T-cell (primary cell): Measurements from ENCODE around the gene ATRN. TPM values are rescaled to one million over a fixed set of nuclear protein-coding genes. Genes with fewer than 3 reads are reported as not detected.
"Not testable (repeated sequence)": the region's sequence is repeated elsewhere in the genome, so short reads cannot be mapped to it uniquely, and the experiment has no call there.

ENCODE experiments used
- ATAC-seq, 4 experiments: fragments of 200-7000 bp in 3 of 4; fragments of 150-1000 bp in 1 of 4; cut with Tn5 transposase; replicated peaks in 1 of 4; 1 replicate in 3 of 4; 2 replicates in 1 of 4; pipeline ENCODE4 v1.10.0; 2021; ENCODE audit warnings: moderate library complexity in 3 of 4, mild to moderate bottlenecking in 2 of 4, moderate number of reproducible peaks in 1 of 4
- CTCF ChIA-PET, 2 donors: fragments of 300-600 bp; sonication (Branson Sonifier 250); formaldehyde crosslinking; loops; one replicate each; lab custom pipeline; 2022; ENCODE audit warnings: antibody characterized with exemption in 2 of 2; lab: Charles Lee
- POLR2A ChIA-PET, 2 donors: fragments of 300-600 bp; sonication (Branson Sonifier 250); formaldehyde crosslinking; loops; one replicate each; lab custom pipeline; 2022; ENCODE audit warnings: antibody characterized with exemption in 2 of 2; lab: Charles Lee
- DNase-seq, 35 experiments: peaks; one replicate each; pipeline versions ENCODE4 v3.0.0 to v3.0.0-alpha.2; 2013 to 2023
- H3K27ac ChIP-seq: one replicate; pipeline ENCODE4 v1.5.1; 2013; ENCODE audit warnings: low read length
- H3K27me3 ChIP-seq, 2 experiments: replicated peaks in 1 of 2; 1 replicate in 1 of 2; 2 replicates in 1 of 2; pipeline versions ENCODE4 v1.6.1 to v1.7.0; 2013; ENCODE audit warnings: low read length in 1 of 2, mixed read lengths in 1 of 2; ENCODE audit not compliant: control insufficient read depth in 2 of 2, insufficient read depth in 2 of 2; ENCODE audit errors: extremely low read depth in 1 of 2
- H3K36me3 ChIP-seq, 2 donors: 1 replicate in 1 of 2; 2 replicates in 1 of 2; pipeline versions ENCODE4 v1.6.1 to v1.7.0; 2013; ENCODE audit warnings: low read length in 1 of 2; ENCODE audit not compliant: control insufficient read depth in 2 of 2, insufficient read depth in 1 of 2; ENCODE audit errors: extremely low read depth in 1 of 2
- H3K4me1 ChIP-seq, 2 experiments: 1 replicate in 1 of 2; 2 replicates in 1 of 2; pipeline versions ENCODE4 v1.6.1 to v1.7.0; 2013; ENCODE audit warnings: low read length in 2 of 2, mixed read lengths in 1 of 2; ENCODE audit not compliant: insufficient read depth in 2 of 2, control insufficient read depth in 1 of 2; ENCODE audit errors: extremely low read depth in 1 of 2
- H3K4me3 ChIP-seq, 2 donors: 1 replicate in 1 of 2; 2 replicates in 1 of 2; pipeline versions ENCODE4 v1.5.1 to v1.7.0; 2013; ENCODE audit warnings: mild to moderate bottlenecking in 2 of 2, low read length in 1 of 2, moderate library complexity in 1 of 2; ENCODE audit not compliant: control insufficient read depth in 1 of 2; ENCODE audit errors: extremely low read depth in 1 of 2
- H3K9me3 ChIP-seq: 2 replicates; pipeline ENCODE4 v1.7.0; 2013
- H3K27ac Mint-ChIP-seq, 2 donors: one replicate each; pipeline ENCODE4 v1.8.0; 2020 to 2021; ENCODE audit warnings: mild to moderate bottlenecking in 2 of 2, mixed read lengths in 2 of 2
- H3K27me3 Mint-ChIP-seq, 2 donors: one replicate each; pipeline ENCODE4 v1.8.0; 2021 to 2022; ENCODE audit warnings: mixed read lengths in 2 of 2
- H3K36me3 Mint-ChIP-seq: one replicate; pipeline ENCODE4 v1.8.0; 2021; ENCODE audit warnings: mixed read lengths
- H3K4me1 Mint-ChIP-seq, 3 donors: one replicate each; pipeline ENCODE4 v1.8.0; 2020 to 2022; ENCODE audit warnings: mixed read lengths in 3 of 3, mild to moderate bottlenecking in 1 of 3
- H3K4me3 Mint-ChIP-seq, 3 donors: one replicate each; pipeline ENCODE4 v1.8.0; 2020 to 2022; ENCODE audit warnings: mild to moderate bottlenecking in 3 of 3, mixed read lengths in 3 of 3, moderate library complexity in 3 of 3
- H3K9me3 Mint-ChIP-seq, 3 donors: one replicate each; pipeline ENCODE4 v1.8.0; 2020 to 2022; ENCODE audit warnings: mixed read lengths in 3 of 3
- WGBS: methylation state at CpG from one replicate; pipeline ENCODE4 v1.1.5; 2013; ENCODE audit warnings: missing lambda C conversion rate; ENCODE audit not compliant: insufficient coverage; 5-methylcytosine and 5-hydroxymethylcytosine counted together
- total RNA-seq, 35 experiments: library from RNA in 6 of 35; stranded (reverse) in 6 of 35; fragments of 120-200 nt in 1 of 35; gene quantifications; one replicate each; pipeline versions ENCODE4 v1.2.1 to v1.2.4 and lab custom pipeline; 2013 to 2026

The ATRN gene
- total RNA-seq, 5 donors from 2014 or later (not counting 1 experiment from before 2014, with no cell fraction given) = 13.6 to 15.8 (median 13.7) TPM

GRCh38 chr20:3494218-3494617, 23.4 kb downstream of the ATRN start:
- ChIA-PET POLR2A (no interaction called here), CTCF (no interaction called here)
- ATAC-seq (no peak), DNase-seq (no peak)
- H3K4me3 ChIP-seq = no peak overlapping the region
- no peaks in the 10 kb centered on the region for H3K9me3 ChIP-seq
- 95% methylated on average over 1 of the region's 1 CpG for whole genome bisulfite sequencing
- H3K27me3 ChIP-seq = no peaks in the 10 kb centered on the region
- H3K27me3 Mint-ChIP-seq = no peaks in the 10 kb centered on the region
- H3K9me3 Mint-ChIP-seq = no peaks in the 10 kb centered on the region
- peaks cover 17% of the 10 kb centered on the region for H3K36me3 Mint-ChIP-seq
- H3K4me1 ChIP-seq = no peaks in the 10 kb centered on the region
- no peak overlapping the region for H3K4me3 Mint-ChIP-seq
- peaks cover 2 to 12% (median 10%) of the 10 kb centered on the region in 3 donors for H3K4me1 Mint-ChIP-seq
- peaks cover 0 to 3% of the 10 kb centered on the region in 2 donors for H3K36me3 ChIP-seq
- H3K27ac ChIP-seq = no peak overlapping the region
- no peak overlapping the region for H3K27ac Mint-ChIP-seq

GRCh38 chr20:3502878-3503277, 32.1 kb downstream of the ATRN start:
- no peaks in the 10 kb centered on the region for H3K27me3 Mint-ChIP-seq
- H3K9me3 ChIP-seq = no peaks in the 10 kb centered on the region
- WGBS = no CpG with 5 or more reads among the region's 2 CpGs
- H3K9me3 Mint-ChIP-seq = no peaks in the 10 kb centered on the region
- ChIA-PET POLR2A (interaction anchor here in 1 of 2 donors (0.6 kb wide), 1 partner anchor 602 kb away, joined by 4 read pairs; no protein-coding TSS in a partner anchor), CTCF (no interaction called here)
- H3K4me3 ChIP-seq = no peak overlapping the region
- ATAC-seq (no peak), DNase-seq (no peak)
- no peak overlapping the region for H3K27ac Mint-ChIP-seq
- H3K27me3 ChIP-seq = no peaks in the 10 kb centered on the region
- no peak overlapping the region for H3K4me3 Mint-ChIP-seq
- no peaks in the 10 kb centered on the region for H3K36me3 ChIP-seq
- H3K36me3 Mint-ChIP-seq = peaks cover 5% of the 10 kb centered on the region
- H3K27ac ChIP-seq = no peak overlapping the region
- no peaks in the 10 kb centered on the region for H3K4me1 ChIP-seq
- H3K4me1 Mint-ChIP-seq = peaks cover 0 to 10% (median 3%) of the 10 kb centered on the region in 3 donors

GRCh38 chr20:3505148-3505547, 34.3 kb downstream of the ATRN start:
- no peaks in the 10 kb centered on the region for H3K9me3 Mint-ChIP-seq
- 86% methylated on average over 3 of the region's 4 CpGs for WGBS
- peaks cover 5% of the 10 kb centered on the region for H3K36me3 Mint-ChIP-seq
- no peak overlapping the region for H3K27ac Mint-ChIP-seq
- no peaks in the 10 kb centered on the region for H3K9me3 ChIP-seq
- peaks cover 5 to 11% (median 6%) of the 10 kb centered on the region in 3 donors for H3K4me1 Mint-ChIP-seq
- POLR2A ChIA-PET = no interaction called here
- H3K36me3 ChIP-seq = no peaks in the 10 kb centered on the region
- CTCF ChIA-PET = no interaction called here
- no peak overlapping the region for H3K4me3 Mint-ChIP-seq
- ATAC-seq (no peak), DNase-seq (no peak)
- no peaks in the 10 kb centered on the region for H3K4me1 ChIP-seq
- no peak overlapping the region for H3K4me3 ChIP-seq
- H3K27me3 Mint-ChIP-seq = no peaks in the 10 kb centered on the region
- no peak overlapping the region for H3K27ac ChIP-seq
- no peaks in the 10 kb centered on the region for H3K27me3 ChIP-seq

GRCh38 chr20:3509064-3509463, 38.2 kb downstream of the ATRN start:
- no peak for DNase-seq
- H3K27me3 Mint-ChIP-seq = no peaks in the 10 kb centered on the region
- POLR2A ChIA-PET = no interaction called here

GRCh38 chr20:3510110-3510509, 39.3 kb downstream of the ATRN start:
- Histone ChIP-seq H3K27ac (no peak overlapping the region), H3K27me3 (no peaks in the 10 kb centered on the region), H3K9me3 (no peaks in the 10 kb centered on the region), H3K36me3 (no peaks in the 10 kb centered on the region), H3K4me3 (no peak overlapping the region), H3K4me1 (no peaks in the 10 kb centered on the region)
- no peaks in the 10 kb centered on the region for H3K27me3 Mint-ChIP-seq
- H3K36me3 Mint-ChIP-seq = peaks cover 3% of the 10 kb centered on the region
- H3K27ac Mint-ChIP-seq = no peak overlapping the region
- WGBS = no CpG with 5 or more reads among the region's 2 CpGs
- H3K4me3 Mint-ChIP-seq = no peak overlapping the region
- ATAC-seq = no peak
- POLR2A ChIA-PET = interaction anchor here in 1 of 2 donors (0.6 kb wide), 1 partner anchor 15 kb away, joined by 3 read pairs; no protein-coding TSS in a partner anchor
- CTCF ChIA-PET = no interaction called here
- DNase-seq = no peak
- H3K4me1 Mint-ChIP-seq = peaks cover 5 to 10% (median 9%) of the 10 kb centered on the region in 3 donors
- no peaks in the 10 kb centered on the region for H3K9me3 Mint-ChIP-seq

More at GRCh38 chr20:3509064-3509463, 38.2 kb downstream of the ATRN start:
- no peaks in the 10 kb centered on the region for H3K9me3 Mint-ChIP-seq
- H3K27ac Mint-ChIP-seq = no peak overlapping the region
- no peak overlapping the region for H3K4me3 ChIP-seq
- H3K4me1 Mint-ChIP-seq = peaks cover 5 to 10% (median 6%) of the 10 kb centered on the region in 3 donors
- H3K36me3 ChIP-seq = no peaks in the 10 kb centered on the region
- H3K27ac ChIP-seq = no peak overlapping the region
- CTCF ChIA-PET = no interaction called here
- 20% methylated on average over 1 of the region's 2 CpGs for WGBS
- ATAC-seq = no peak
- no peaks in the 10 kb centered on the region for H3K4me1 ChIP-seq
- H3K9me3 ChIP-seq = no peaks in the 10 kb centered on the region
- peaks cover 3% of the 10 kb centered on the region for H3K36me3 Mint-ChIP-seq
- H3K4me3 Mint-ChIP-seq = no peak overlapping the region
- H3K27me3 ChIP-seq = no peaks in the 10 kb centered on the region

GRCh38 chr20:3512239-3512638, 41.4 kb downstream of the ATRN start:
- not testable (repeated sequence) for ATAC-seq, H3K36me3 ChIP-seq

More at GRCh38 chr20:3512239-3512638, 41.4 kb downstream of the ATRN start:
- H3K27me3 Mint-ChIP-seq, H3K4me3 ChIP-seq, H3K9me3 Mint-ChIP-seq, H3K4me3 Mint-ChIP-seq, H3K4me1 ChIP-seq, H3K9me3 ChIP-seq, H3K27ac ChIP-seq, POLR2A ChIA-PET, H3K27ac Mint-ChIP-seq, H3K27me3 ChIP-seq, DNase-seq, H3K36me3 Mint-ChIP-seq: not testable (repeated sequence)
- CTCF ChIA-PET = interaction anchor here in 1 of 2 donors (0.6 kb wide), 1 partner anchor 446 kb away, joined by 3 read pairs; no protein-coding TSS in a partner anchor
- WGBS = no CpG with 5 or more reads among the region's 3 CpGs
- peaks cover 1 to 12% (median 6%) of the 10 kb centered on the region in 3 donors for H3K4me1 Mint-ChIP-seq
